Endothelial cell of hepatic sinusoid (primary cell): ENCODE data around the gene NCOA3.

Experiments
- in situ Hi-C: cut with HindIII; loops from 2 replicates; pipeline ENCODE4 v1.10.0; 2017; ENCODE audit warnings: low sequenced_read_pairs

Gene NCOA3

GRCh38 chr20:47662483-47663353 is 161.0 kb downstream of the NCOA3 start:
- in situ Hi-C loops: loop anchor here (5.0 kb wide), 1 partner anchor 40 kb away; no protein-coding TSS in a partner anchor

GRCh38 chr20:47663354-47664067 is 161.8 kb downstream of the NCOA3 start:
- in situ Hi-C loops: loop anchor here (5.0 kb wide), 1 partner anchor 39 kb away; no protein-coding TSS in a partner anchor

GRCh38 chr20:47664068-47664437 is 162.4 kb downstream of the NCOA3 start:
- in situ Hi-C loops: loop anchor here (5.0 kb wide), 1 partner anchor 38 kb away; no protein-coding TSS in a partner anchor

GRCh38 chr20:47664744-47665143 is 163.1 kb downstream of the NCOA3 start:
- in situ Hi-C loops: loop anchor here (5.0 kb wide), 1 partner anchor 38 kb away; no protein-coding TSS in a partner anchor

- in situ Hi-C loops: no loop called here
These were observed 163.7 kb downstream of the NCOA3 start for GRCh38 chr20:47665221-47665991.

- in situ Hi-C loops: no loop called here
These were observed 164.6 kb downstream of the NCOA3 start for GRCh38 chr20:47666304-47666703.

- in situ Hi-C loops: no loop called here
These were observed 165.4 kb downstream of the NCOA3 start for GRCh38 chr20:47667086-47667485.

GRCh38 chr20:47667531-47668312 is 166.0 kb downstream of the NCOA3 start:
- in situ Hi-C loops: no loop called here

GRCh38 chr20:47668313-47669151 is 166.8 kb downstream of the NCOA3 start:
- in situ Hi-C loops: no loop called here

- in situ Hi-C loops: no loop called here
These were observed 167.4 kb downstream of the NCOA3 start for GRCh38 chr20:47669152-47669425.

- in situ Hi-C loops: no loop called here
These were observed 167.8 kb downstream of the NCOA3 start for GRCh38 chr20:47669489-47669888.

GRCh38 chr20:47669927-47670890 is 168.5 kb downstream of the NCOA3 start:
- in situ Hi-C loops: loop anchor here (10.0 kb wide), 1 partner anchor 625 kb away; no protein-coding TSS in a partner anchor

GRCh38 chr20:47670913-47671312 is 169.2 kb downstream of the NCOA3 start:
- in situ Hi-C loops: loop anchor here (10.0 kb wide), 1 partner anchor 624 kb away; no protein-coding TSS in a partner anchor

- in situ Hi-C loops: loop anchor here (10.0 kb wide), 1 partner anchor 623 kb away; no protein-coding TSS in a partner anchor
These were observed 170.5 kb downstream of the NCOA3 start for GRCh38 chr20:47672166-47672565.

- in situ Hi-C loops: loop anchor here (10.0 kb wide), 1 partner anchor 622 kb away; no protein-coding TSS in a partner anchor
These were observed 171.4 kb downstream of the NCOA3 start for GRCh38 chr20:47672886-47673670.

- in situ Hi-C loops: loop anchor here (10.0 kb wide), 1 partner anchor 621 kb away; no protein-coding TSS in a partner anchor
These were observed 171.9 kb downstream of the NCOA3 start for GRCh38 chr20:47673671-47673955.

GRCh38 chr20:47674145-47674544 is 172.5 kb downstream of the NCOA3 start:
- in situ Hi-C loops: loop anchor here (10.0 kb wide), 1 partner anchor 621 kb away; no protein-coding TSS in a partner anchor
